GM12878 (cell line): Measurements from ENCODE around the gene FGF11. TPM values are rescaled to one million over a fixed set of nuclear protein-coding genes. Genes with fewer than 3 reads are reported as not detected.

Experiments used
- CUX1 ChIP-seq: IDR thresholded peaks from 2 replicates; pipeline ENCODE4 v1.6.1; 2012; ENCODE audit warnings: improper control_type of control experiment, low read depth, low read length; ENCODE audit not compliant: insufficient replicate concordance
- RBBP5 ChIP-seq: fragments of 200-600 bp; sonication (generic); conservative IDR thresholded peaks from 2 replicates; pipeline ENCODE4 v1.6.1; 2016
- YY1 ChIP-seq: IDR thresholded peaks from 2 replicates; pipeline ENCODE4 v1.6.1; 2011; ENCODE audit warnings: low read depth, mild to moderate bottlenecking, low read length
- ZSCAN29 ChIP-seq: fragments of 450-650 bp; IDR thresholded peaks from 2 replicates; pipeline ENCODE4 v1.6.1; 2017; ENCODE audit warnings: mild to moderate bottlenecking, moderate library complexity
- polyA plus RNA-seq, 11 experiments: library from polyadenylated mRNA; depleted of rRNA in 4 of 11; unstranded in 6 of 11; stranded (reverse) in 5 of 11; fragments of >200 nt; fragmentation: Nextera tagmentation in 4 of 11; fragmentation: Illumina TruSeq in 1 of 11; extraction: Ambion mirVana in 4 of 11; extraction: Trizol in 1 of 11; gene quantifications; 1 replicate in 1 of 11; 2 replicates in 10 of 11; pipeline versions ENCODE4 v1.2.1 to v1.2.3, GENCODE V29; 2011 to 2016; ENCODE audit warnings: inconsistent platforms in 2 of 11, missing spikeins in 2 of 11, low read depth in 1 of 11
- total RNA-seq, 4 experiments: library from RNA; depleted of rRNA in 3 of 4; stranded (reverse); fragments of >200 nt in 3 of 4; fragmentation: Illumina TruSeq in 1 of 4; extraction: Trizol in 1 of 4; gene quantifications; 2 replicates each; pipeline versions ENCODE4 v1.2.1 to v1.2.3, GENCODE V29; 2013 to 2021

Gene FGF11
- total and polyA plus RNA-seq, 10 of the 15 experiments (the other 5 are each of a cell fraction or from before 2014, with no cell fraction given): 0.69 to 21.1 (median 2.6) TPM

GRCh38 chr17:7403977-7404736, 35.2 kb upstream of the FGF11 start, which contains the start of gene TMEM256 (continued):
- TF ChIP-seq CUX1: no peak
- peak; percentile 94 for TF ChIP-seq YY1
- TF ChIP-seq ZSCAN29: no peak
- TF ChIP-seq RBBP5: no peak
